GM19438 (cell line): ENCODE measurements around the gene GALNTL6.
"Not testable (repeated sequence)": the region's sequence is repeated elsewhere in the genome, so short reads cannot be mapped to it uniquely, and the experiment has no call there.

Experiments used
- ATAC-seq: cut with Tn5 transposase; IDR thresholded peaks from one replicate; pipeline ENCODE4 v1.9.1; 2021; ENCODE audit warnings: low read depth; ENCODE audit not compliant: unreplicated experiment

The GALNTL6 gene

DNA sequence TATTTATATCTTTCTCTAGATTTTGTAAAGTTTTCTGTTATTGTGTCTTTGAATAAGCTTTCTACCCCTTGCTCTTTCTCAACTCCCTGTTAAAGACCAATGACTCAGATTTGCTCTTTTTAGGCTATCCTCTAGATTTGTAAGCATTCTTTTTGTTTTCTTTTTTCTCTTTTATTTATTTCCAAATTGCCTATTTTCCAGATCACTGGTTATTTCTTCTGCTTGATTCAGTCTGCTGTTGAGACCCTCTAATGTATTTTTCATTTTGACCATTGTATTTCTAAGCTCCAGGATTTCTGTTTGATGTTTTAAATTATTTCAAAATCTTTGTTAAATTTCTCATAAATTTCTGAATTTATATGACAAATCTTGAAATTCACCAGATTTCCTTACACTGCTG is 892.8 kb downstream of the GALNTL6 start:
- ATAC-seq: no peak

DNA sequence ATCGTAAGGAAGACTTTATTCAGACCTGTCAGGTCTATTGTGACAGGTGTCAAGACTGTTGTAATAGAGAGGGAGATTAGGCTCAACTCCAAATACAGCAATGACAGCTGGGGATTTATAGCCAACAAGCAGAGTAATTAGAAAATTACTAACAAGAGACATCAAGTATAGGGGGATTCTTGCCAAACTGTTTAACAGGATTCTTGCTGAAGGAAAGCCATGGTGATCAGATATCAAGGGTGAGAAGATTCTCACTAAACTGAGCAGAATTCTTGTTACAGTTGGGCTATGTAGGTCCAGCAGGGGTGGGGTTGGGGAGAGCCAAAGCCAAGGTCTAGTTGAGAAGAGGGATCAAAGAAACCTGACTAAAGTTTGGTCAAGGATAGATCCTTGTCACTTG is 894.4 kb downstream of the GALNTL6 start:
- no peak for ATAC-seq

DNA sequence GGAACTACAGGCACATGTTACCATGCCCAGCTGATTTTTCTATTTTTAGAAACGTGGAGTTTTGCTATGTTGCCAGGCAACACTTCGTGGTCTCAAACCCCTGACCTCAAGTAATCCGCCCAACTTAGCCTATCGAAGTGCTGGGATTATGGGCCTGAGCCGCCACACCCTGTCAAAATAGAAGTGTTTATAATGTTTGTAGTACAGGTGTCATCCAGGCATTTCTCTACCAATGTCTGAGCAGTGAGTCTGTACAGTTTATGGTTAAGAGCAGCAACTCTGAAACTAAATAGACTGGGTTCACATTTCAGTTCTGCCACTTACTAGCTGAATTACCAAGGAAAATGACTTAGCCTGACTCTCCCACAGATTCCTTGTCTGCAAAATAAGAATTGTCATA is 895.0 kb downstream of the GALNTL6 start:
- no peak for ATAC-seq

DNA sequence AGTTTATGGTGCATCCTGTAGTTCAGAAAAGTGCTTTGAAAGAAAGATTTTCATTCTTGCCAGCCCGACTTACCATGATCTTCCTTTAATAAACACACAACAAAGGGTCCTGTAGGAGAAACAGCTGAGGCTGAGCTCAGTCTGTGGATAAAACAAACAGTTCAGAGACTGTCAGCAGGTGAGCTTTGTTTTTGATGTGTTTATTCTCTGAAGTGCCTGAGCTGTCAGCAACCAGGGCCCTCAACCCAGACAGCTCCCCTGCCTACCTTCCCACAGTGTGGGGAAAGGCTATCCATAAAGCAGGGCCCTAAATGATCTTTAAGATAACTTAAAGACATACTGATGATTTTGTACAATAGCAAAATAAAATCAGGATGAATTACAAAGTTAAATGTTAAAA is 896.2 kb downstream of the GALNTL6 start:
- no peak for ATAC-seq

DNA sequence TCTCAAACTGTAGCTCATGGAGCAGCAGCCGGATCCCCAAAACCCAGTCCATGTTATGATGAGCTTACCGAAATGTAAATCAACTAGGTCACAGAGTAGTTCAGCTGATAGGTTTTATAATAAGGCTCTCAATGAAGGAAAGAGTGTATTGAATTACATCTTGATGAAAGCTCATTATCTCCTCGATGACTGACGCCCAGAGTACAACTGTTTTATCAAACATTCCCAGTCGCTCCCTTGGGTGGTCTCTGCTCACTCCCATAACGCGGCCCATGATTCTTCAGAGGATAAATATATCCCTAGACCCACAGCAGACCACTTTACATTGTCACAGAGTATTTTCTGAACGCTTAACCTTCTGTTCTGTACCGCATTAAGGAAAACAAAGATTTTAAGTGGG is 903.1 kb downstream of the GALNTL6 start:
- no peak for ATAC-seq

DNA sequence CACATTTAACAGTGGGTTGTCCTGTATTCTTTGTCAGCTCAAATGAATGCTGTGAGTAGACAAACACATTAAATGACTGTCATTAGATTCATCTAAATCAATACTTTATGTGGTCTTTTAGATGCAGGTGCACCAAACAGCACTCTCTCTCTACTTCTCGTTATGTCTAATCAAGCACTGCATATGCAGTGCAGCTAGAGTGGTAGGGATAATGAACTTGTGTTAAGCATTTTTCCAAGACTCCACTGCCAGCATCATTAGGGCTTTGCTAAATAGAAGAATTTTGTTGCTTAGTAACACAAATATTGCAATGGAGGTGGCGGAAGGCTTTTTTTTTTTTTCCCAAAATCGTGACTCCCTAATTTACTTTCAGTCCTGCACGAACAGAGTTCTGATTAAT is 908.5 kb downstream of the GALNTL6 start:
- ATAC-seq: no peak

DNA sequence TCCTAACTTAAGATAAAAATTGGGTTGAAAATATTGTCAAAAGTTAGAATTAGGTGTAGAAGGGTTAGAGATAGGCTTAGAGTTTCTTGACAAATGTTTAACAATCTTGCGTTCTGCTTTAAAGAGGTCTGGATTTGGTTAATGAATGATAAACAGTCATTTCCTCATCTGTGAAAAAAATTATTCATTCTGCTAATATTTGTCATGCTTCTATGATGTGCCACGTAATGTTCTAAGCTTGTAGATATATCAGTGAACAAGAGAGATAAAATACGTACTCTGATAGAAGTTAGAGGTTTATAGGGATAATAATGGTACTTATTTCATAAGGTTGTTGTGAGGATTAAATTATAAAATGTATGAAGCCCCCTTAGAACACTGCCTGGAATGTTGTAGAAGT is 912.4 kb downstream of the GALNTL6 start:
- no peak for ATAC-seq

DNA sequence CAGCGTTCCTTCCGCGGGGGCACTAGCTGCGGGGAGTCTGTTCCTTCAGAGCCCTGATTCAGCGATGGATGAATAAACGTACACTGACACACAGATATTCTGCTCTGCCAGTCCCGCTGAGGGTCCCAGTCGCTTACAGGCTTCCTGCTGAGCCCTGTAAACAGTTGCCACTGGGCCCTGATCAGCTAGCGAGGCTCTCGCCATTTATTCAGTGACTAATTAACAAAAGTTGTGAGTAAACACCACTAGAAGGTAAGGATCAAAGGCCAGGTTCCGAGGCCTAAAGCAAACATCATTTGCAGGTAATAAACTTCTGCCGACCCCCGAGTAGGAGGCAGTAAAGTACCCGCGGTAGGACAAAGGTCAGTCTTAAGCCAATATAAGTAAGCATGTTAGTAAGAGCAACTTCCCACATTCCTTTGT is 912.8 kb downstream of the GALNTL6 start:
- no peak for ATAC-seq

DNA sequence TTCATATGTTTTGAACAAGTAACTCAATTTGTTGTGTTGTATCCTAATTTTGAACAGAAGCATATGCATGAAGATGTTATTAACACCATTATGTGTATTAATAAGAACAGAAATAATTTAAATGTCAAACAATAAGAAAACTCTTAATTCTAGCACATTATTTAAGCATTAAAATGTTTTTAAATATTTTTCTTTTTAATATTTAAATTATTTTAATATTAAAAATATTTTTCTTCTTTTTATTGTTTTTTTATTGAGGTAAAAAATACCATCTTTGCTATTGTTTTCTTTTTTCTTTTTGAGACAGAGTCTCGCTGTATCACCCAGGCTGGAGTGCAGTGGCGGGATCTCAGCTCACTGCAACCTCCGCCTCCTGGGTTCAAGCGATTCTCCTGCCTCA is 914.4 kb downstream of the GALNTL6 start:
- ATAC-seq: no peak

DNA sequence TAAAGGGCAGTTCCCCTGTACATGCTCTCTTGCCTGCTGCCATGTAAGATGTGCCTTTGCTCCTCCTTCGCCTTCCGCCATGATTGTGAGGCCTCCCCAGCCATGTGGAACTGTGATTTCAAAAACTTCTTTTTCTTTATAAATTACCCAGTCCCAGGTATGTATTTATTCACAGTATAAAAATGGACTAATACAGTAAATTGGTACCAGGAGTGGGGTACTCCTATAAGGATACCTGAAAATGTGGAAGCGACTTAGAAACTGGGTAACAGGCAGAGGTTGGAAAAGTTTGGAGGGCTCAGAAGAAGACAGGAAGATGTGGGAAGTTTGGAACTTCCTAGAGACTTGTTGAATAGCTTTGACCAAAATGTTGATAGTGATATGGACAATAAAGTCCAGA is 920.4 kb downstream of the GALNTL6 start:
- ATAC-seq: not testable (repeated sequence)

DNA sequence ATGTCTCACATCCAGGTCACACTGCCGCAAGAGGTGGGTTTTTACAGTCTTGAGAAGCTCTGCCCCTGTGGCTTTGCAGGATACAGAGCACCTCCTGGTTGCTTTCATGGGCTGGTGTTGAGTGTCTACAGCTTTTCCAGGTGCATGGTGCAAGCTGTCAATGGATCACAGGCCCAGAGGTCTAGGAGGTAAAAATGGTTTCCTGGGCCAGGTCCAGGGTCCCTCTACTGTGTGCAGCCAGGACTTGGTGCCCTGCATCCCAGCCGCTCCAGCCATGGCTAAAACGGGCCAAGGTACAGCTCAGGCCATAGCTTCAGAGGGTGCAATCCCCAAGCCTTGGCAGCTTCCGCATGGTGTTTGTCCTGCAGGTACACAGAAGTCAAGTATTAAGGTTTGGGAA is 921.4 kb downstream of the GALNTL6 start:
- ATAC-seq: no peak

DNA sequence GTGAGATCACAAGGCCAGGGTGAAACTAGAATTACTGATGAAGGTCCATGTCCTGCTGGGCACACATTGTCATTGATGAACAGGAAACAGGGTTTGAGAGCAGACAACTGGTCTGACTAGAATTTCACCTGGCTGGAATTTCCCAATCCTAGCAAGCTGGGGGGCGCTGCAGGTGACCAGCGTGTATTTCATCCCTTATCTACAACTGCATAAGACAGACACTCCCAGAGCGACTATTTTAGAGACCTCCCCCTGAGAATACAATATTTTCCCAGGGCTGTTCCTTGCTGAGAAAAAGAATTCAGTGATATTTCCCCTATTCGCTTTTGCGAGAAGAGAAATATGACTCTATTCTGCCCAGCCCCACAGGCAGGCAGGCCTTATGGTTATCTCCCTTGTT is 922.8 kb downstream of the GALNTL6 start:
- no peak for ATAC-seq

DNA sequence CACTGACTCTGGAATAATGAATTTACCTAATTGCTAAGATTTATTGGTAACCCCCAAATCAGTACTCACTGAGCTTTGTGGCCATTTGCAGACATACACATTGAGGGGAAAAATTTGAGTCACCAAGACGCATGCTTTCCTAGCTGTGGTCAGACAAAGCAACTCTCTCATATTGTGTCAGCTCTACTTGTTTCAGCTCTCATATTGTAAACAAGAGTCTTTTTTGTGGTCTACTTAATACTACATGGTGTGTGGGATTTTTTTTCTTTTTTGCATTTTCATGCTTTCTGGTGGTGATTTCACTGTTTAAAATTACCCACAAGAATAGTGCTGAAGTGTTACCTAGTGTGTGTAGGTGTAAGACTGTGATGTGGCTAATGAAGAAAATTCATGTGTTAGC is 927.2 kb downstream of the GALNTL6 start:
- no peak for ATAC-seq

DNA sequence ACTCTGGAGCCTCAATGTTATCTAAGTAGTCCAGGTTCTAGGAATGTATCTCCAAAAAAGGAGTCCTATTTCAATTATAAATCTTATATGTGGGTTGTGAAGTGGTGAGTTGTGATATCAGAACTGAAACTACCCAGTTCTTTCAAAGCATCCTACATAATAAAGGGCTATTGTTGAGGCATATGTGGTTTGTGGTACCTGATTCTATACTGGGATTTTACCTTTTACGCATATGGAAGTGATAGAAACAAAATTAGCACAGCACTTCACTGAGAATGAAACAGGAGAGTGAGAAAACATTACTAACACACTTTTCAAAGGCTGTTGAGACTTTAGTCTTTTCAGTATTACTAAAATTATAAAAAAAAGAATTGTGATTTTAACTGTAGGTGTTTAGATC is 937.7 kb downstream of the GALNTL6 start:
- no peak for ATAC-seq

DNA sequence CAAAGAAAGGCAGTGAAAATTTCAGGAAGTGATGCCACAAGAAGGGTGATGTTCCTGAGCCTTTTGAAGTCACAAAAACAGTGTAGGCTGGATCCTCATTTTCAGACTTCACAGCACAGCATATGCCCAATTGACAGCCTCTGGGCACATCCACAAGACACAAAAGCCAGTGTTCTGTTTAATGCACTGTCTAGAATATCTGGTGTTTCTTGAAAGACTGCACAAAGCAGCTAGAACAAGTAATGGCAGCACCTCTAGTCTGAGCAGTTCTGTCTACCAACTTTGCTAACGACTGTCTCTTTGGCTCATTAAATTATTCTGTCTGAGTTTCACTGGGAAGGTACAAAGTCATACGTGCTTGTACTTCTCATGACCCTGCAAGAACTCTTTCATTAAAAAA is 938.3 kb downstream of the GALNTL6 start:
- no peak for ATAC-seq

DNA sequence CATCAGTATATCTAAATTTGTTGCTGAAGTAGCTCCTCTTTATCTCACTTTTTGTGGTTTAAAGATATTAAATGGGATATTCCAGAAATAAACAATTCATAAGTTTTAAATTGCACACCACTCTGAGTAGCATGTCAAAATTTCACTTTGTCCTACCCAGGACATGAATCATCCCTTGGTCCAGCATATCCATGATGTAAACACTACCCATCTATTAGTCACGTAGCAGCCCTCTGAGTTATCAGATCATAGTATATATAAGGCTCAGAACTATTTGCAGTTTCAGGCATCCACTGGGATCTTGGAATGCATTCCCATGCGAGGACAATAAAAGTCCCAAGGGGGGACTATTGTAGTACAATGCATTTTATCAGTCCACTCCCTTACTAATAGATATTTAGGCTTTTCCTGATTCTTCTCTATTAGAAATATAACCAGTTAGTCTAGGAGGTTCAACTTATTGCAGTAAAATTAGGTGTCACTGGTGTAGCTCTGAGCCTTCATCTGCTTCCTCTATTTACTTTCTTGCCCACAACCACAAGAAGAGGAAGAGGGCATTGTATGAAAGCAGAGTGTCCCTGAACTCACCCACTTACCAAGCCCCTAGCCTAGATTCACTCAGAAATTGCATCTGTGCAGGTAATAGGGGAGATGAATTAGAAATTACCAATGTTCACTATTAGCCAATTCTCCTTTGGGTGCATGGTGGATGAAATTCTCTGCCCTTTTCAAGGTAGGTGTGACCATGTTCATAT is 945.6 kb downstream of the GALNTL6 start:
- no peak for ATAC-seq

DNA sequence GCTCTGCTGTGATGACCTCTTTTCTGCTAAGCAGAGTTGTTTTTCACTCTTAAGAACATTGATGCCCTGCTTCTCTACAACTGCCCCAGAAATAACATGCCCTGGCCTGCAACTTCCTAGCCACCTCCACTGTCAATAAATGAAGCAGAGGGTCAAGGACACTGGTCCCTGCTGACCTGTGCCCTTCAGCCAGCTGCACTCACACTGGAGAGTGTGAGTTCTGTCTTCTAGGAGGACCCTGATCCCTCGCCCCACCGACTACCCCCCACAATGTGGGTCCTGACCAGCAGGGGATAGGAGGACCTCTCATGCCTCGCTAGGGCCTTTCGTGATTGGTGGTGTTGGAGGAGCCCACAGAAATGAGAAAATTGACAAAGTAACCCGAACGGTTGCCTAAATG is 947.3 kb downstream of the GALNTL6 start:
- ATAC-seq: no peak

DNA sequence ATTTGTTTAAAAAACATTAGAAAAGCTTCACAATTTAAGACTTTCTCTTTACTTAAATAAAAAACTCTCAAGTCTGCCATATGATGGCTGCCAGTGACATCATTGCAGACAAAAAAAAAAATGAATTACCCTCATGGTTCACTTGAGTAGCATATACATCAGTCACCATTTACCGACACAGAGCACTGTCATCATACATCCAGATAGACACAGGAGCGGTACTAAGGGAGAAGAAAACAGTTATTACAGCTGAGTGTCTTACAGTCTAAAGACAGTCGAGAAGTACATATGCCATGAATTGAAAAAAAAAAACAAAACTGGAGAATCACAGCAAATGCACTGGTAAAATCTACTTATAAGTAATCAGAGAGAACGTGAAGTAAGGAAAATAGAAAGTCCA is 949.7 kb downstream of the GALNTL6 start:
- no peak for ATAC-seq

DNA sequence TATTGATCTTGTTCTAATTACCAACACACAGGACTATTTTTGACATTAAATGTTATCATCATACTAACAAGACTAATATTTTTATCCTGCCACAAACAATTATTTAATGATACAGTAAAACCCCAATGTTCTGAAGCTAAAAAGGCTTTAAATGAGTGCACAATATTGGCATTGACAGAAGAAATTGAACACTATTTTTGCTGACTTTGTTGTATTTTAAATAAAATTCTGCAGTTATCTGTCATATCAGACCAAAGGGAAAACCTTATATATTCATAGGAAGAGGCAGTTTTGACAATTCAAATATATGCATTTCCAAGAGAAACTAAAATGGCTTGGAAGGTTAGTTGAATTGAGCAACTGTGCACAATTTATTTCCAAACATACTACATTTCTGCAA is 957.6 kb downstream of the GALNTL6 start:
- ATAC-seq: no peak

DNA sequence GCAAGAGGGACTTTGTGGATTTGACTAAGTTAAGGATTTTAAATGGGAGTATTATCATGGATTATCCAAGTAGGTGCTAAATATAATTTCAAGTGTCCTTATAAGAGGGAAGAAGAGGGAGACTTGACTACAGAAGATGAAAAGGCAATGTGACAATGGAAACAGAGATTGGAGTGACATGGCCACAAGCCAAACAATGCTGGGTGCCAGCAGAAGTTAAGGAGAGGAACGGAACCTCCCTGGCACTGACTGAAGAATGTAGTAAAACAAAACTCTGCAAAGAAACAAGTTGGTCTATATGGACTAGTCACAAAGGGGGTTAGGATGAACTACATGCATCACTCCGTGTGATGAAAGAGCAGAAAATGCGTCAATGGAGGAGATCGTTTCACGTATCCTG is 959.6 kb downstream of the GALNTL6 start:
- ATAC-seq: no peak

DNA sequence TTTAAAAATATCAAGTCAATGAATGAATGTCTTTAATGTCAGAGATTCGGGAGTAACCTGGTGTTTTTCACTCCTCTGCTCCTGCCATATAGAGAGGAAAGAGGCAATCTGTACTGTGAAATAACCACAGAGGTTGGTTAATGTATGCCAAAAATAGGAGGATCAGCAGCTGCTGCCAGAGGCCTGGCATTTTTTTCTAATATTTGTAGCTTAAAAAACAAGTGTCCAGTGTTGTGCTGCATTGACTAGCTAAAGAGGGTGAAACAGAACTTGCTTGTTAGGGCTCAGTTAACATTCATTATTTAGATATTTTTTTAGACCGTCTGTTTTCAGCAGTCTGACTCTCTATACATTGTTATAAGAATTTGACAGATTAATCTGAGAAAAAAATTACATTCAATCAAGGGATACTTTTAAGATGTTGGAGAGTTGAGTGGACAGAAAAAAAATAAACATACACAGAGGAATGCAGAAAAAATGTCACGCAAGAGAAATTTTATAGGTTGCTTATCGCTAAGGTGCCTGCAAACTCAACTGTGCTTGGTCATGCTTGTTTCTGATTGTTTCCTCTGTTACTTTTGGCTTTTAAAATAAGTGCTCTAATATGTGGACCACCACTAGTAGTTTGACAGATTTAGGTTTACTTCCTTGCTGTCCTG is 963.1 kb downstream of the GALNTL6 start:
- no peak for ATAC-seq

DNA sequence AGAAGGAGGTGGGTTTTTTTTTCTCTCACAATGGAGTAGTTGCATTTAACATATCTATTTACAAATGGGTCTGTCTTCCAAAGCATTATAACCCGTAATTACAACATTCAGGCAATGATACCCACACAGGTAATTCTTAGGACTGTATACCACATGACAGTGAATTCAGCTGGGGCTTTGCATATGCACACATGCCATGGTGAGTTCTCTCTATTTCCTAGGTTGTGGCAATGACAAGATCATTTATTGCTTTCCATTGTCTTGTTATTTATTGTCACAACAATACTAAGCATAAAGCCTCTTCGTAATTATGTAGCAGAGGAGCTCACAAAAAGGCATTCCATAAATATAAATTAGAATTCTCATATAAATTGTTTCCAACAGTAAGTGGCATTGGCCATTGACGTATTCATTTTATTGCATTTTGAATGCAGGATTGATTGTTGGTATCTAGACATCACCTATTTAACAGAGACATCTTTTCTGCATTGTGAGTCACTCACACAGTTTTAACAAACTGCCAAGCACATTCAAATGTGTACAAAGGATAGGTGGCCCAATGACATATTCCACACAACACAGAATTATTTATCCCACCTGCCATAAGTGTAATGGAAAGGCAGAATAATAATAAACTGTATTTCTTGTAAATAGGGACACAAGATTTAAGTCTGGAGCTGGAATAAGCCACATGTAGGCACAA is 964.7 kb downstream of the GALNTL6 start:
- no peak for ATAC-seq
